ENCODE measurements around the gene VPS36. TPM values are rescaled to one million over a fixed set of nuclear protein-coding genes. Genes with fewer than 3 reads are reported as not detected.

The VPS36 gene
- total and polyA plus RNA-seq, 10 of the 15 experiments (the other 5 are each of a cell fraction or from before 2014, with no cell fraction given): 10.3 to 29.0 (median 23.9) TPM

DNA sequence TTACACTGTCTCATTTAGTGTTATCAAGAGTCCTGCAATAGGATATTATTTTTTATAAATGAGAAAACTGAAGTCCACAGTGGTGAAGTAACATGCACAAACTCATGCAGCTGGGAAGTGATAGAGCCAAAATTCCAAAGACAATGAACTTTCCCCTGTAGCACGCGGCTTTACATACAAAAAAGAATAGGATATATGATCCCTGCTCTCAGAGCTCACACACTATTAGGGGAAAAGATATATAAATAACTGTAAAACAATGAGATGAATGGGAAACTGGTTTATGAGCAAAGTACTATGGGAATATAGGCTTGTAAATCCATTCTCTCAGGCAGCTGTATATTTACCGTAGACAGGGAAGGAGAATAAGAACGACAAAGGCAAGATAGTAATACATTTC lies 84.1 kb downstream of the VPS36 start:
- DNase-seq (ENCODE audit: low read depth, low spot score): no peak
- H3K9me3 ChIP-seq (replicated peaks; ENCODE audit: control insufficient read depth, insufficient read depth, low read length): no peaks in the 10 kb centered on the region
- no peak overlapping the region for H3K9ac ChIP-seq (ENCODE audit: control insufficient read depth, insufficient read depth, low read length)
- no peaks in the 10 kb centered on the region for H3K36me3 ChIP-seq (ENCODE audit: control insufficient read depth in 2 of 2, insufficient read depth in 2 of 2, low read length in 1 of 2)
- BruUV-seq (replicated peaks): no TSS peak
- ChIA-PET SMC1A (ENCODE audit: uncharacterized antibody, unreplicated experiment) (no interaction called here), CTCF (no interaction called here), POLR2A (no interaction called here), RAD21 (ENCODE audit: unreplicated experiment) (no interaction called here)
- no peak overlapping the region for H3K4me3 ChIP-seq
- FAIRE-seq: no peak
- no peaks in the 10 kb centered on the region for H3K4me1 ChIP-seq (ENCODE audit: control insufficient read depth, insufficient read depth, low read length)
- no peak for TF ChIP-seq CREM (IDR thresholded peaks at IDR 0.05; ENCODE audit: low read depth)
- TF ChIP-seq CBX5 (IDR thresholded peaks at IDR 0.05; ENCODE audit: low read depth): no peak
- ATAC-seq: no peak
- H2AFZ ChIP-seq (ENCODE audit: control insufficient read depth, low read depth, low read length): no peak overlapping the region
- H4K20me1 ChIP-seq (ENCODE audit: control insufficient read depth, insufficient read depth): no peaks in the 10 kb centered on the region
- H3K79me2 ChIP-seq (ENCODE audit: control insufficient read depth, insufficient read depth, low read length): no peaks in the 10 kb centered on the region
- in situ Hi-C loops (cut with MboI): no loop called here
- 64% methylated on average over 4 of the region's 4 CpGs for WGBS (ENCODE audit: insufficient coverage, insufficient replicate concordance, low lambda C conversion rate, missing lambda C conversion rate)
- intact Hi-C loops (cut with micrococcal nuclease; ENCODE audit: unreplicated experiment): no loop called here
- no peak overlapping the region for H3K4me2 ChIP-seq (ENCODE audit: control insufficient read depth, insufficient read depth)
- H3K27ac ChIP-seq (ENCODE audit: control insufficient read depth, insufficient read depth): no peak overlapping the region
- H3K27me3 ChIP-seq (replicated peaks in 1 of 2; ENCODE audit: control insufficient read depth in 2 of 2, insufficient read depth in 2 of 2, low read length in 1 of 2): no peaks in the 10 kb centered on the region

Small RNA genes lying within 50 kb of the gene (small RNA-seq; reads per million reads assigned to genes)
- not detected for gene RNY4P24

Other genes starting within 250 kb of the VPS36 start
- gene THSD1, start 44.5 kb downstream of the VPS36 start, total RNA-seq (2014; rRNA removed): 0.17 and 0.38 TPM in 2 replicates
- gene THSD1, start 44.5 kb downstream of the VPS36 start, total RNA-seq (2014; rRNA removed; fragmentation: Illumina TruSeq; extraction: Trizol): 0.13 and 0.28 TPM in 2 replicates
- gene THSD1, start 44.5 kb downstream of the VPS36 start, total RNA-seq (2021): 0.13 and 0.15 TPM in 2 replicates
- gene THSD1, start 44.5 kb downstream of the VPS36 start, polyA plus RNA-seq (2011; rRNA removed): 0.07 and 0.12 TPM in 2 replicates
- 0.04 TPM in 1 of 2 replicates, not detected in the other for gene THSD1, start 44.5 kb downstream of the VPS36 start, polyA plus RNA-seq (2014; fragmentation: Illumina TruSeq; extraction: Trizol)
- under 1 TPM; 0.03 to 0.04 TPM for gene THSD1, start 44.5 kb downstream of the VPS36 start, polyA plus RNA-seq (2014; fragmentation: Nextera tagmentation; extraction: Ambion mirVana)
- 0.09 and 0.20 TPM in 2 replicates for gene THSD1, start 44.5 kb downstream of the VPS36 start, polyA plus RNA-seq (2014; rRNA removed)
- not detected for gene THSD1, start 44.5 kb downstream of the VPS36 start, polyA plus RNA-seq (2016; fragmentation: Nextera tagmentation; extraction: Ambion mirVana)
- gene CKAP2, start 4.8 kb upstream of the VPS36 start, total RNA-seq (2014; rRNA removed): 32.2 and 39.3 TPM in 2 replicates
- 51.4 and 52.4 TPM in 2 replicates for gene CKAP2, start 4.8 kb upstream of the VPS36 start, total RNA-seq (2014; rRNA removed; fragmentation: Illumina TruSeq; extraction: Trizol)
- gene CKAP2, start 4.8 kb upstream of the VPS36 start, total RNA-seq (2021): 41.6 and 42.9 TPM in 2 replicates
- gene CKAP2, start 4.8 kb upstream of the VPS36 start, polyA plus RNA-seq (2011; rRNA removed): 22.1 and 39.8 TPM in 2 replicates
- 58.6 and 65.3 TPM in 2 replicates for gene CKAP2, start 4.8 kb upstream of the VPS36 start, polyA plus RNA-seq (2014; fragmentation: Illumina TruSeq; extraction: Trizol)
- gene CKAP2, start 4.8 kb upstream of the VPS36 start, polyA plus RNA-seq (2014; fragmentation: Nextera tagmentation; extraction: Ambion mirVana): 10 to 100 TPM; 20.9 to 21.8 TPM
- gene CKAP2, start 4.8 kb upstream of the VPS36 start, polyA plus RNA-seq (2014; rRNA removed): 20.6 and 25.6 TPM in 2 replicates
- 10 to 100 TPM; 58.5 to 62.3 TPM for gene CKAP2, start 4.8 kb upstream of the VPS36 start, polyA plus RNA-seq (2016; fragmentation: Nextera tagmentation; extraction: Ambion mirVana)
- 3.3 and 4.0 TPM in 2 replicates for gene HNRNPA1L2, start 191.8 kb upstream of the VPS36 start, total RNA-seq (2014; rRNA removed)
- gene HNRNPA1L2, start 191.8 kb upstream of the VPS36 start, total RNA-seq (2014; rRNA removed; fragmentation: Illumina TruSeq; extraction: Trizol): 6.0 and 6.1 TPM in 2 replicates
- gene HNRNPA1L2, start 191.8 kb upstream of the VPS36 start, total RNA-seq (2021): 6.2 and 6.9 TPM in 2 replicates
- gene HNRNPA1L2, start 191.8 kb upstream of the VPS36 start, polyA plus RNA-seq (2011; rRNA removed): 10.5 and 13.3 TPM in 2 replicates
- gene HNRNPA1L2, start 191.8 kb upstream of the VPS36 start, polyA plus RNA-seq (2014; fragmentation: Illumina TruSeq; extraction: Trizol): 12.0 and 18.5 TPM in 2 replicates
- 1 to 10 TPM; 5.8 to 8.0 TPM for gene HNRNPA1L2, start 191.8 kb upstream of the VPS36 start, polyA plus RNA-seq (2014; fragmentation: Nextera tagmentation; extraction: Ambion mirVana)
- 7.5 and 9.0 TPM in 2 replicates for gene HNRNPA1L2, start 191.8 kb upstream of the VPS36 start, polyA plus RNA-seq (2014; rRNA removed)
- gene HNRNPA1L2, start 191.8 kb upstream of the VPS36 start, polyA plus RNA-seq (2016; fragmentation: Nextera tagmentation; extraction: Ambion mirVana): 10 to 100 TPM in 1 of 2 experiments, 1 to 10 TPM in 1; 8.3 to 10.2 TPM
- 46.7 and 48.0 TPM in 2 replicates for gene SUGT1, start 202.2 kb upstream of the VPS36 start, total RNA-seq (2014; rRNA removed)
- gene SUGT1, start 202.2 kb upstream of the VPS36 start, total RNA-seq (2014; rRNA removed; fragmentation: Illumina TruSeq; extraction: Trizol): 73.7 and 77.5 TPM in 2 replicates
- 60.8 and 65.6 TPM in 2 replicates for gene SUGT1, start 202.2 kb upstream of the VPS36 start, total RNA-seq (2021)
- gene SUGT1, start 202.2 kb upstream of the VPS36 start, polyA plus RNA-seq (2011; rRNA removed): 72.6 and 117 TPM in 2 replicates
- gene SUGT1, start 202.2 kb upstream of the VPS36 start, polyA plus RNA-seq (2014; fragmentation: Illumina TruSeq; extraction: Trizol): 77.0 and 85.5 TPM in 2 replicates
- 10 to 100 TPM; 82.5 to 85.6 TPM for gene SUGT1, start 202.2 kb upstream of the VPS36 start, polyA plus RNA-seq (2014; fragmentation: Nextera tagmentation; extraction: Ambion mirVana)
- gene SUGT1, start 202.2 kb upstream of the VPS36 start, polyA plus RNA-seq (2014; rRNA removed): 55.3 and 60.6 TPM in 2 replicates
- 100 to 1,000 TPM; 119 to 122 TPM for gene SUGT1, start 202.2 kb upstream of the VPS36 start, polyA plus RNA-seq (2016; fragmentation: Nextera tagmentation; extraction: Ambion mirVana)

Measured in GM12878 (cell line).